Placental pericyte (primary cell): Measurements from ENCODE around the gene GMPR2. TPM values are rescaled to one million over a fixed set of nuclear protein-coding genes. Genes with fewer than 3 reads are reported as not detected.

Experiments used
- small RNA-seq: library from RNA; depleted of rRNA; stranded (forward); fragments of <200 nt; gene quantifications from one replicate; pipeline ENCODE3, GENCODE V24; 2012; ENCODE audit warnings: low replicate concordance
- total RNA-seq: library from RNA; depleted of rRNA; stranded (reverse); fragments of >200 nt; gene quantifications from 2 replicates; pipeline ENCODE4 v1.2.3, GENCODE V29; 2012

Gene GMPR2
- 78.6 and 87.8 TPM in 2 replicates for total RNA-seq

GRCh38 chr14:24232645-24233537 lies at the start of gene GMPR2:
TSS of gene GMPR2 (plus strand) at chr14:24232929. CDS start at chr14:24233254, 325 bp downstream.

GRCh38 chr14:24188251-24189058 lies 44.3 kb upstream of the GMPR2 start, which contains the start of gene IPO4:
TSS of gene IPO4 (minus strand) at chr14:24188816. CDS start at chr14:24188787, 29 bp downstream.

DNA sequence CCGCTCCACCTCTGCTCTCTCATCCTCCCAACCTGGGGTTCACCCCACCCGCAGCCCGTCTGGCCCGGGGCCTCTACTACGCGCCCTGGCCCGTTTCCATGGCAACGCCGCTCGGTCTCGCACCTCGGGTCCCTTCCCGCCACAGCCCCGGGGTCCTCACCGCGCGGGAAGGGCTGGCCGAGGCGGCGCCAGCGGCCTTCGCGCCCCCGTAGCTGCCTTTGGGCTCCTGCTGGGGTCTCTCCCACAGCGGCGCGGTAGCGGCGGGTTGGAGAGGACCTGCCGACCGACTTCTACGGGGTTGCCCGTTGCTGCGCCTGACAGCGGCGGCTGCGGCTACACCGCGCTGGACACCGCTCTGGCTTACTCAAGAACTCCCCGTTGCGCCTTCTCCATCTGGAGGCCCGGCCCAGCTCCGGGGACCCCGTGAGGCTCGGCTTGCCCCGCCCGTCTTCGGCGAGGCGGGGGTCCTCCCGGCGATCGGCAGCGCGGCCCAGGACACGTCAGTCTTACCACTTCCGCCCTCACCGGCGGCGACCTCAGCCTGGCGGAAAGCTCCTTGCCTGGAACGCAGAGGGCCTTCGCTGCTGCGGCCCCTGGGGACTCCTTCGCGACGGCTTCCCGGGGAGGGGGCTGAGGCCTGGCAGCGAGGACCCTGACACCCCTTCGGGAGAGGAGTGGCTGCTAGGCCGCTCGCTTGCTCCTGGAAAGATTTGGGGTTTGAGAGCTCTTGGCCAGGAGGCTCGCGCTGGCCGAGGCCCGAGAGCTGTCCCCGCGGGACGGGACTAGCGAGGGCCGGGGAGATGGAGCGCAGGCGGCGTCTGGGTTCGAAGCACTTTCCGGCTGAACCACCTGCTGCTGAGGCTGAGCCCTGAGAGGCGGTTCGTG lies 37.3 kb upstream of the GMPR2 start, which contains the start of gene TM9SF1:
Gene TM9SF1, minus strand, starts transcription at position 256 of the 885 bp plus-strand sequence. CDS start 422 bp downstream, outside the sequence.

DNA sequence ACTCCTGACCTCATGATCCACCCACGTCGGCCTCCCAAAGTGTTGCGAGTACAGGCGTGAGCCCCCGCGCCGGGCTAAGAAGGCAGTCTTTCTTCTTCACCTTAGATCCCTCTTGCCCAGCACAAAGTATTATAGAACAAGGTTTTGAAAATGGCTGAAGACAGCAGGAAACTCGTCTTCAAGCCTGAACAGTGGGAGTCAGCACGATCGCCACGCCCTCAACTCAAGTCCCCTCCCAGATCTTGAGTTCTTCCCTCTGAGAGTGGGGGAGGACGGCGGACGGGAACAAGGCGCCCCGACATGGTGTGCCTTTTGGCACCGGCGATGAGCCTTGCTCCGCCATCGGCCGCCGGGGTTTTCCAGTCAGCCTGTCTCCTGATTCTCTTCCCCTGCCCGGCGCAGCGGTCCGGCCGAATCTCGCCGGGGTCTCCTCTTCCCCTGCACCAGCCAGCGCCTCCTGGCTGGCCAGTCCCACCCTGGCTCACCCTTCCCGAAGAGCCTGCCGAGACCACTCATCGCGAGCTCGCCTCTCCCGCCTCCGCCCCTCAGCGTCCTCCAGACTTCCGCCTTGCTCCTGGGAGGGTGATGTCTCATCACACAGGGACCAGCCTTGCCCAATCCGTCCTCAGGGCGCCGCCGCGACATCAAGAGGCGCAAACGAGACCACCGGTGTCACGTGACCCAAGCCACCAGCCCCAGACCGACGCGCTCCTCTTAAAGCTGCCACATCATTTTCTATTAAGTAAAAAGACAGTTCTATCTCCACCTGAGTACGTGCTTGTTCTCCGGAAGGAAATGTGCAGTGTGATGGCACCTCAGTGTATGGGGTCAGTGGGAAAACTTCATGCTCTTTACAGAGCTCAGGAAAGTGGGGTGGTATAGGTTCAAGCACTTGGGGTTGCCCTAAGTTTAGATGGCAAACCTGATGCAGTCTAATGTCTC lies 19.5 kb upstream of the GMPR2 start, which contains the start of gene CHMP4A:
Gene CHMP4A, minus strand, starts transcription at position 565 of the 942 bp plus-strand sequence. Its CDS starts 49 bp downstream, at position 516.

DNA sequence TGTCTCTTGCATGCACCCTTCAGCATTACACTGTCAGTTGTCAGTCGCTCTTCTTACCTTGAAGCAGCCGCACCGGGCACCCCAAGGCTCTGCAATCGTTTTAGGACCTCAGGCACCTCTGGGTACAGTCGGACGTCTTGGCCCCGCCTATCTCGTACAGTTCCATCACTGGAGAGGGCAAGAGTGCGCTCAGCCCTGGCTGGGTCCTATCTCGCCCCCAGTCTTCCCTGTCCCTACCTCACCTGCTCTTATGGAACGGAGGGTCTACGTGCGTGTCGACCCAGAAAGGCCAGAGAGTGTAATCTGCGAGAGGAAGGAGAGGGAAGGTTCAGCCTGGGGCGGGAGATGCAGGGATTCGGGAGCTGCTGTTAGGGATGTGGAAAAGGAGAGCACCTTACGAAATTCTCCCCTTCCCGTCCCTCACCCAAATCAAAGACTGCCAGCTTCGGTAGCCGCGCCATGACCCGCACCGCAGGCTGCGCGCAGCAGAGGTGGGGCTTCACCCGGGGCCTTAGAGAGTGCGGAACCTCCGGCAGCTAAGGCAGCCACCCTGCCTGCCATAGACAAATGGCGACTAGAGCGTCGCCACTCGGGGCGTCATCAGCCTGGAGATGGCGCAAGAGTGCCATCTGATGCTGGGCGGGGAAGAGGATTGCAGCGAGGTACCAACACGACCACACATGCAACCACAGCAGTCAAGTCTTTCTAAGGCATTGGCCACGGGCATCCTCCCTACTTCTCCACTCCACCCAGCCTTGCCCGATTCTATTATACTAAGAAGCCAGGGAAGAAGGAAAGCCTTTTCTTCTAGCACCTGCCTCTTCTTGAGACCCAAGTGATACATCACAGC lies 17.0 kb upstream of the GMPR2 start, which contains the start of gene MDP1:
Gene MDP1, minus strand, starts transcription at position 572 of the 850 bp plus-strand sequence. Its CDS starts 111 bp downstream, at position 461.

GRCh38 chr14:24232121-24232644 lies 546 bp upstream of the GMPR2 start, which contains the start of gene NEDD8:
TSS of gene NEDD8 (minus strand) at chr14:24232367. CDS start at chr14:24232267, 100 bp downstream.

GRCh38 chr14:24262821-24263733 lies 30.3 kb downstream of the GMPR2 start, which contains the start of gene TGM1:
TSS of gene TGM1 (minus strand) at chr14:24263177. CDS start at chr14:24262352, 825 bp downstream.

GRCh38 chr14:24271134-24271833 lies 38.6 kb downstream of the GMPR2 start, which contains the start of gene RABGGTA:
TSS of gene RABGGTA (minus strand) at chr14:24271597. CDS start at chr14:24271115, 482 bp downstream.

Small RNA genes within 50 kb of the gene (small RNA-seq; reads per million reads assigned to genes)
- gene AL136295.4 (not detected), gene CHMP4A (not detected), gene MDP1 (0.13 reads per million)

Other genes starting within 250 kb of the GMPR2 start
- gene DHRS4L2, start 244.0 kb upstream of the GMPR2 start, total RNA-seq = 3.3 and 9.6 TPM in 2 replicates
- under 0.01 TPM in 1 of 2 replicates, not detected in the other for gene CARMIL3, start 180.9 kb upstream of the GMPR2 start, total RNA-seq
- gene CPNE6, start 161.4 kb upstream of the GMPR2 start, total RNA-seq = under 0.01 TPM in 1 of 2 replicates, not detected in the other
- 10.3 and 48.8 TPM in 2 replicates for gene PCK2, start 138.6 kb upstream of the GMPR2 start, total RNA-seq
- gene DCAF11, start 118.2 kb upstream of the GMPR2 start, total RNA-seq = 42.9 and 54.3 TPM in 2 replicates
- 0.72 and 1.3 TPM in 2 replicates for gene NRL, start 118.0 kb upstream of the GMPR2 start, total RNA-seq
- gene FITM1, start 102.3 kb upstream of the GMPR2 start, total RNA-seq = 0.44 TPM in 1 of 2 replicates, not detected in the other
- gene PSME1, start 96.7 kb upstream of the GMPR2 start, total RNA-seq = 51.5 and 134 TPM in 2 replicates
- 14.3 and 14.9 TPM in 2 replicates for gene EMC9, start 91.3 kb upstream of the GMPR2 start, total RNA-seq
- 71.8 and 89.9 TPM in 2 replicates for gene PSME2, start 86.3 kb upstream of the GMPR2 start, total RNA-seq
- 57.8 and 65.3 TPM in 2 replicates for gene RNF31, start 85.4 kb upstream of the GMPR2 start, total RNA-seq
- 58.9 and 78.3 TPM in 2 replicates for gene IRF9, start 71.7 kb upstream of the GMPR2 start, total RNA-seq
- gene REC8, start 60.8 kb upstream of the GMPR2 start, total RNA-seq = 4.6 and 5.2 TPM in 2 replicates
- 45.1 and 87.8 TPM in 2 replicates for gene IPO4, start 44.1 kb upstream of the GMPR2 start, total RNA-seq
- 89.9 and 103 TPM in 2 replicates for gene TM9SF1, start 37.5 kb upstream of the GMPR2 start, total RNA-seq
- 0.14 and 0.22 TPM in 2 replicates for gene TSSK4, start 27.2 kb upstream of the GMPR2 start, total RNA-seq
- gene CHMP4A, start 19.4 kb upstream of the GMPR2 start, total RNA-seq = 21.9 and 50.8 TPM in 2 replicates
- gene MDP1, start 16.9 kb upstream of the GMPR2 start, total RNA-seq = 9.9 and 11.6 TPM in 2 replicates
- 86.8 and 89.3 TPM in 2 replicates for gene NEDD8, start 562 bp upstream of the GMPR2 start, total RNA-seq
- gene TINF2, start 9.7 kb downstream of the GMPR2 start, total RNA-seq = 46.6 and 73.7 TPM in 2 replicates
- gene TGM1, start 30.2 kb downstream of the GMPR2 start, total RNA-seq = 1.5 and 3.4 TPM in 2 replicates
- gene RABGGTA, start 38.7 kb downstream of the GMPR2 start, total RNA-seq = 37.9 and 45.2 TPM in 2 replicates
- 12.7 and 23.0 TPM in 2 replicates for gene DHRS1, start 66.9 kb downstream of the GMPR2 start, total RNA-seq
- gene NOP9, start 66.9 kb downstream of the GMPR2 start, total RNA-seq = 15.5 and 39.7 TPM in 2 replicates
- gene CIDEB, start 75.0 kb downstream of the GMPR2 start, total RNA-seq = 0.22 and 1.0 TPM in 2 replicates
- 5.6 and 7.7 TPM in 2 replicates for gene LTB4R2, start 77.2 kb downstream of the GMPR2 start, total RNA-seq
- gene LTB4R, start 78.6 kb downstream of the GMPR2 start, total RNA-seq = 0.88 and 1.0 TPM in 2 replicates
- 0.66 and 3.1 TPM in 2 replicates for gene ADCY4, start 102.1 kb downstream of the GMPR2 start, total RNA-seq
- gene RIPK3, start 107.1 kb downstream of the GMPR2 start, total RNA-seq = not detected in 2 replicates
- 35.7 and 57.7 TPM in 2 replicates for gene NFATC4, start 135.3 kb downstream of the GMPR2 start, total RNA-seq
- gene NYNRIN, start 166.1 kb downstream of the GMPR2 start, total RNA-seq = 1.6 and 4.2 TPM in 2 replicates
- 1.3 and 5.0 TPM in 2 replicates for gene CBLN3, start 196.7 kb downstream of the GMPR2 start, total RNA-seq
- gene KHNYN, start 197.0 kb downstream of the GMPR2 start, total RNA-seq = 68.7 and 71.7 TPM in 2 replicates
- 14.5 and 19.7 TPM in 2 replicates for gene SDR39U1, start 209.8 kb downstream of the GMPR2 start, total RNA-seq